Activated CD8-positive, alpha-beta memory T cell treated with anti-CD3 and anti-CD28 coated beads, Interleukin-2, amount 50 U/mL, for 24 hours (primary cell): ENCODE results near the gene KRTAP2-4.
"Not testable (repeated sequence)": the region's sequence is repeated elsewhere in the genome, so short reads cannot be mapped to it uniquely, and the experiment has no call there.

Experiments
- DNase-seq: peaks from one replicate; pipeline ENCODE4 v3.0.0-alpha.2; 2020; ENCODE audit errors: extremely low read depth

The KRTAP2-4 gene

GRCh38 chr17:41071606-41072360, 6.1 kb upstream of the KRTAP2-4 start:
- DNase-seq, result no peak

- DNase-seq, result no peak
Observed at GRCh38 chr17:41069031-41069430, 3.4 kb upstream of the KRTAP2-4 start.

- DNase-seq, result no peak
Observed at GRCh38 chr17:41067281-41067680, 1.6 kb upstream of the KRTAP2-4 start.

GRCh38 chr17:41065016-41065689, 526 bp downstream of the KRTAP2-4 start:
- DNase-seq, result not testable (repeated sequence)

- DNase-seq, result no peak
Observed at GRCh38 chr17:41064301-41064700, 1.4 kb downstream of the KRTAP2-4 start.

GRCh38 chr17:41063449-41063848, 2.2 kb downstream of the KRTAP2-4 start:
- no peak for DNase-seq

- DNase-seq, result no peak
Observed at GRCh38 chr17:41061964-41062363, 3.7 kb downstream of the KRTAP2-4 start.

GRCh38 chr17:41060052-41060604, 5.6 kb downstream of the KRTAP2-4 start, which contains the start of gene KRTAP2-3:
TSS of gene KRTAP2-3 (minus strand) at chr17:41060114. CDS start at chr17:41060050, 64 bp downstream.
- DNase-seq, result no peak

- not testable (repeated sequence) for DNase-seq
Observed at GRCh38 chr17:41059276-41060051, 6.2 kb downstream of the KRTAP2-4 start.

GRCh38 chr17:41058741-41059140, 6.9 kb downstream of the KRTAP2-4 start:
- no peak for DNase-seq

- no peak for DNase-seq
Observed at GRCh38 chr17:41057547-41057946, 8.1 kb downstream of the KRTAP2-4 start.

- not testable (repeated sequence) for DNase-seq
Observed at GRCh38 chr17:41055130-41055529, 10.5 kb downstream of the KRTAP2-4 start, which contains the start of gene KRTAP2-2. TSS of gene KRTAP2-2 (minus strand) at chr17:41055230. CDS start at chr17:41055211, 19 bp downstream.

GRCh38 chr17:41054556-41054955, 11.1 kb downstream of the KRTAP2-4 start:
- DNase-seq, result not testable (repeated sequence)

GRCh38 chr17:41054025-41054424, 11.7 kb downstream of the KRTAP2-4 start:
- no peak for DNase-seq

- DNase-seq, result no peak
Observed at GRCh38 chr17:41052566-41052965, 13.1 kb downstream of the KRTAP2-4 start.

GRCh38 chr17:41049110-41049509, 16.6 kb downstream of the KRTAP2-4 start:
- no peak for DNase-seq

GRCh38 chr17:41048441-41048840, 17.2 kb downstream of the KRTAP2-4 start:
- DNase-seq, result no peak

- DNase-seq, result not testable (repeated sequence)
Observed at GRCh38 chr17:41046735-41047465, 18.8 kb downstream of the KRTAP2-4 start, which contains the start of gene KRTAP2-1. TSS of gene KRTAP2-1 (minus strand) at chr17:41047316. CDS start at chr17:41047267, 49 bp downstream.

- no peak for DNase-seq
Observed at GRCh38 chr17:41042953-41043352, 22.7 kb downstream of the KRTAP2-4 start.

- not testable (repeated sequence) for DNase-seq
Observed at GRCh38 chr17:41040783-41041571, 24.7 kb downstream of the KRTAP2-4 start, which contains the start of gene KRTAP1-1. TSS of gene KRTAP1-1 (minus strand) at chr17:41041450. CDS start at chr17:41041397, 53 bp downstream.
